Bladder microvascular endothelial cell (primary cell): ENCODE measurements around the gene MOCS1. TPM values are rescaled to one million over a fixed set of nuclear protein-coding genes. Genes with fewer than 3 reads are reported as not detected.

ENCODE experiments used
- total RNA-seq: library from RNA; depleted of rRNA; stranded (reverse); fragments of >200 nt; gene quantifications from 2 replicates; pipeline ENCODE4 v1.2.3, GENCODE V29; 2014

Gene MOCS1
- 6.8 and 15.1 TPM in 2 replicates for total RNA-seq

DNA sequence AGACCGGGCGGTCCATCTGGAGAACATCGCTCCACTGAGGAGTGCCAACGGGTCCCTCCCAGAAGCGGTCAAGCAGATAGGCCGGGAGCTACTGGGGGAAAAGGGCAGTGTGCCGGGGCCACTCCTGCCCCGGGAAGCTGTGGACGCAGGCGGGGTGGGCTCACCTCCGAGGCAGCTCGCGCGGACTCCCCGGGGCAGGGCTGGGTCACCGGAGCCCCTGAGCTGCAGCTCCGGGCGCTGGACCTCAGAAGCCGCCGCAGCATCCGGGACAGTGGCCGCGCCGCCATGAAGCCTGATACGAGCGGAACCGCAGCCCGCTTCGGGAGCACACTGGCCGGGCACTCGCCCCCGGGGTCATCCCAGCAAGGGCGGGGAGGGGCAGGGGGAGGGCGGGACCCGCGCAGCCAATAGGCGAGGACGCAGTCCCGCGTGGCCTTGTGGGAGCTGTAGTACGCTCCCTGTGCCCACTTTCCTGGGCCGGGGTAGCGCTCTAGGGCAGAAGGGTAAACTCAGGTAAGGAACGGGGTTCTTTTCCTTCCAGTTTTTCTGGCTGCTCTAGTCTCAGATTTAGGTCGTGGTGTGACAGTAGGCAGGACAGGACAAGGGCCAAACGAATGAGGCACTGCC is at the start of gene MOCS1:
Gene MOCS1, minus strand, starts transcription at position 332 of the 627 bp plus-strand sequence. Its CDS starts 45 bp downstream, at position 287.

Other genes starting within 250 kb of the MOCS1 start
- gene KIF6, start 209.1 kb downstream of the MOCS1 start, total RNA-seq: 0.25 TPM in 1 of 2 replicates, not detected in the other
- gene DAAM2, start 142.1 kb downstream of the MOCS1 start, total RNA-seq: 0.16 and 0.57 TPM in 2 replicates